Lung (tissue), 12 donors: ENCODE results near the gene ANKRD23. TPM values are rescaled to one million over a fixed set of nuclear protein-coding genes. Genes with fewer than 3 reads are reported as not detected.

Source experiments
- ATAC-seq: fragments of 200-7000 bp; cut with Tn5 transposase; one replicate; pipeline ENCODE4 v1.9.1; 2020; ENCODE audit warnings: moderate number of reproducible peaks; ENCODE audit not compliant: insufficient read depth, low FRiP score
- DNase-seq, 3 donors: peaks; one replicate each; pipeline ENCODE4 v3.0.0-alpha.2; 2013 to 2017
- H3K27ac ChIP-seq, 2 donors: one replicate each; pipeline ENCODE4 v1.5.1; 2013; ENCODE audit warnings: mild to moderate bottlenecking in 2 of 2, moderate library complexity in 2 of 2, control low read depth in 1 of 2, inconsistent platforms in 1 of 2, low read depth in 1 of 2, low read length in 1 of 2
- H3K27me3 ChIP-seq, 3 donors: one replicate each; pipeline ENCODE4 v1.5.1; 2013; ENCODE audit warnings: low read length in 2 of 3; ENCODE audit not compliant: control insufficient read depth in 3 of 3, insufficient read depth in 3 of 3
- H3K36me3 ChIP-seq, 4 donors: one replicate each; pipeline ENCODE4 v1.5.1; 2013; ENCODE audit warnings: low read length in 4 of 4, mild to moderate bottlenecking in 1 of 4, moderate library complexity in 1 of 4; ENCODE audit not compliant: control insufficient read depth in 4 of 4, insufficient read depth in 4 of 4
- H3K4me1 ChIP-seq, 5 donors: one replicate each; pipeline ENCODE4 v1.5.1; 2013; ENCODE audit warnings: low read length in 5 of 5, mild to moderate bottlenecking in 2 of 5, moderate library complexity in 1 of 5; ENCODE audit not compliant: control insufficient read depth in 5 of 5, insufficient read depth in 5 of 5
- H3K4me3 ChIP-seq: one replicate; pipeline ENCODE4 v1.5.1; 2013; ENCODE audit warnings: mild to moderate bottlenecking, control low read depth, moderate library complexity
- H3K9ac ChIP-seq, 2 donors: one replicate each; pipeline ENCODE4 v1.5.1; 2013; ENCODE audit warnings: low read length in 2 of 2, control low read depth in 1 of 2; ENCODE audit not compliant: insufficient read depth in 1 of 2
- H3K9me3 ChIP-seq, 4 donors: one replicate each; pipeline ENCODE4 v1.5.1; 2013; ENCODE audit warnings: low read length in 3 of 4, mild to moderate bottlenecking in 1 of 4, moderate library complexity in 1 of 4; ENCODE audit not compliant: control insufficient read depth in 4 of 4, insufficient read depth in 3 of 4
- CTCF ChIP-seq: IDR thresholded peaks from 2 replicates; pipeline ENCODE4 v1.5.1; 2012; ENCODE audit warnings: mild to moderate bottlenecking; ENCODE audit errors: control extremely low read depth, extremely low read depth
- WGBS, 2 donors: extraction: QIAGEN DNeasy Blood & Tissue Kit; methylation state at CpG; one replicate each; pipeline ENCODE4 v1.1.7; 2013; 5-methylcytosine and 5-hydroxymethylcytosine counted together
- polyA plus RNA-seq, 2 donors: library from polyadenylated mRNA; stranded (reverse); fragments of 200-250 nt; gene quantifications; one replicate each; pipeline ENCODE4 v1.2.1, GENCODE V29; 2013
- total RNA-seq, 2 donors: library from RNA; depleted of rRNA in 1 of 2; stranded (reverse); fragments of >200 nt in 1 of 2; gene quantifications; one replicate each; pipeline ENCODE4 v1.2.1, GENCODE V29; 2014 to 2021
- donor health status: control.
- donor health status: control.
- donor health status: Bipolar disorder and iron deficiency.
- donor health status: healthy.
- donor health status: DM: yes; HTN: yes; CAD: no.

Gene ANKRD23
- total and polyA plus RNA-seq, 4 donors, result 1.5 to 6.9 (median 4.4) TPM

- peaks cover 0 to 40% (median 7%) of the 10 kb centered on the region in 5 donors for H3K4me1 ChIP-seq
- TF ChIP-seq CTCF, result no peak
- ATAC-seq, result no peak
- DNase-seq, result no peak
- H3K27ac ChIP-seq, result no peak overlapping the region
- H3K4me3 ChIP-seq, result no peak overlapping the region
- H3K36me3 ChIP-seq, result no peaks in the 10 kb centered on the region
- WGBS, 2 donors, result 73 to 92% methylated on average over 6 to 7 of the region's 7 CpGs
- no peaks in the 10 kb centered on the region for H3K9me3 ChIP-seq
- H3K27me3 ChIP-seq, result no peaks in the 10 kb centered on the region
- no peak overlapping the region for H3K9ac ChIP-seq
Measured at GRCh38 chr2:96878171-96878570, 34.4 kb upstream of the ANKRD23 start.

- DNase-seq, result no peak
- TF ChIP-seq CTCF, result no peak
- Histone ChIP-seq H3K27ac (no peak overlapping the region), H3K4me3 (no peak overlapping the region), H3K9me3 (no peaks in the 10 kb centered on the region), H3K4me1 (peaks cover 0 to 40% (median 7%) of the 10 kb centered on the region in 5 donors), H3K36me3 (no peaks in the 10 kb centered on the region), H3K27me3 (no peaks in the 10 kb centered on the region), H3K9ac (no peak overlapping the region)
- no peak for ATAC-seq
- 86 to 91% methylated on average over 15 of the region's 15 CpGs for WGBS, 2 donors
Measured at GRCh38 chr2:96877631-96878092, 33.8 kb upstream of the ANKRD23 start.

GRCh38 chr2:96877042-96877451 is 33.2 kb upstream of the ANKRD23 start:
- no peaks in the 10 kb centered on the region for H3K36me3 ChIP-seq

More at GRCh38 chr2:96877042-96877451, 33.2 kb upstream of the ANKRD23 start:
- Histone ChIP-seq H3K4me3 (no peak overlapping the region), H3K4me1 (peaks cover 0 to 36% (median 7%) of the 10 kb centered on the region in 5 donors), H3K9me3 (no peaks in the 10 kb centered on the region), H3K27me3 (no peaks in the 10 kb centered on the region), H3K9ac (no peak overlapping the region), H3K27ac (no peak overlapping the region)
- DNase-seq, result no peak
- TF ChIP-seq CTCF, result no peak
- no peak for ATAC-seq
- WGBS, 2 donors, result 86 to 94% methylated on average over 6 of the region's 6 CpGs
